WTC11 (cell line): Measurements from ENCODE around the gene MRPL39. TPM values are rescaled to one million over a fixed set of nuclear protein-coding genes. Genes with fewer than 3 reads are reported as not detected.

Experiments used
- ATF1 ChIP-seq: sonication (generic); formaldehyde crosslinking; IDR thresholded peaks from 2 replicates; pipeline ENCODE4 v1.8.1; 2023; ENCODE audit warnings: mild to moderate bottlenecking, moderate library complexity, missing genetic modification reagents
- CREM ChIP-seq: sonication (generic); formaldehyde crosslinking; IDR thresholded peaks from 2 replicates; pipeline ENCODE4 v1.8.1; 2022; ENCODE audit warnings: mild to moderate bottlenecking, missing genetic modification reagents, moderate library complexity
- HMGA2 ChIP-seq: fragments of 250-450 bp; sonication (Bioruptor Pico); IDR thresholded peaks from 2 replicates; pipeline ENCODE4 v1.4.0; 2021; ENCODE audit warnings: mild to moderate bottlenecking, moderate library complexity
- JUN ChIP-seq: sonication (generic); formaldehyde crosslinking; IDR thresholded peaks from 2 replicates; pipeline ENCODE4 v1.8.0; 2023; ENCODE audit warnings: mild to moderate bottlenecking, missing genetic modification reagents
- MYBL2 ChIP-seq: sonication (generic); formaldehyde crosslinking; IDR thresholded peaks from 2 replicates; pipeline ENCODE4 v1.8.1; 2023; ENCODE audit warnings: mild to moderate bottlenecking, moderate library complexity, missing genetic modification reagents
- NR3C1 ChIP-seq: sonication (generic); formaldehyde crosslinking; conservative IDR thresholded peaks from 2 replicates; pipeline ENCODE4 v1.8.1; 2023; ENCODE audit warnings: low read depth, mild to moderate bottlenecking, missing genetic modification reagents
- PRRX2 ChIP-seq: fragments of 250-450 bp; sonication (Bioruptor Pico); IDR thresholded peaks from 2 replicates; pipeline ENCODE4 v1.8.0; 2021; ENCODE audit warnings: mild to moderate bottlenecking
- SMAD4 ChIP-seq: sonication (generic); formaldehyde crosslinking; IDR thresholded peaks from 2 replicates; pipeline ENCODE4 v1.8.0; 2022; ENCODE audit warnings: mild to moderate bottlenecking, missing genetic modification reagents
- SP1 ChIP-seq: sonication (generic); formaldehyde crosslinking; conservative IDR thresholded peaks from 2 replicates; pipeline ENCODE4 v1.8.1; 2022; ENCODE audit warnings: missing genetic modification reagents
- ZNF121 ChIP-seq: sonication (generic); formaldehyde crosslinking; IDR thresholded peaks from 2 replicates; pipeline ENCODE4 v1.8.0; 2023; ENCODE audit warnings: missing genetic modification reagents
- ZNF138 ChIP-seq: sonication (generic); formaldehyde crosslinking; conservative IDR thresholded peaks from 2 replicates; pipeline ENCODE4 v1.8.1; 2022; ENCODE audit warnings: mild to moderate bottlenecking, moderate library complexity, missing genetic modification reagents
- ZNF671 ChIP-seq: fragments of 250-450 bp; sonication (Bioruptor Pico); IDR thresholded peaks from 2 replicates; pipeline ENCODE4 v1.8.0; 2021; ENCODE audit warnings: mild to moderate bottlenecking
- total RNA-seq: library from RNA; stranded (reverse); gene quantifications from 3 replicates; pipeline ENCODE4 v1.2.3, GENCODE V29; 2021
- TF ChIP-seq, protein P1 (sequence below): sonication (generic); formaldehyde crosslinking; IDR thresholded peaks from 2 replicates; pipeline ENCODE4 v1.8.1; 2022; ENCODE audit warnings: low read depth, mild to moderate bottlenecking, moderate library complexity, missing genetic modification reagents, borderline replicate concordance
- TF ChIP-seq, protein P2 (sequence below): fragments of 250-450 bp; sonication (Bioruptor Pico); IDR thresholded peaks from 2 replicates; pipeline ENCODE4 v1.8.0; 2021; ENCODE audit warnings: mild to moderate bottlenecking
- TF ChIP-seq, protein P3 (sequence below): sonication (generic); formaldehyde crosslinking; IDR thresholded peaks from 2 replicates; pipeline ENCODE4 v1.8.0; 2022; ENCODE audit warnings: mild to moderate bottlenecking, missing genetic modification reagents
- TF ChIP-seq, protein P4 (sequence below): fragments of 250-450 bp; sonication (Bioruptor Pico); IDR thresholded peaks from 2 replicates; pipeline ENCODE4 v1.9.0; 2021; ENCODE audit warnings: mild to moderate bottlenecking
- TF ChIP-seq, protein P5 (sequence below): sonication (generic); formaldehyde crosslinking; IDR thresholded peaks from 2 replicates; pipeline ENCODE4 v1.8.0; 2023; ENCODE audit warnings: missing genetic modification reagents, mild to moderate bottlenecking, borderline replicate concordance
- TF ChIP-seq, protein P6 (sequence below): sonication (generic); formaldehyde crosslinking; IDR thresholded peaks from 2 replicates; pipeline ENCODE4 v1.8.1; 2023; ENCODE audit warnings: mild to moderate bottlenecking, moderate library complexity, missing genetic modification reagents
- TF ChIP-seq, protein P7 (sequence below): sonication (generic); formaldehyde crosslinking; IDR thresholded peaks from 2 replicates; pipeline ENCODE4 v1.8.0; 2022; ENCODE audit warnings: mild to moderate bottlenecking, missing genetic modification reagents

The MRPL39 gene
- total RNA-seq, 1 experiment from 2014 or later, result 34.7 TPM

DNA sequence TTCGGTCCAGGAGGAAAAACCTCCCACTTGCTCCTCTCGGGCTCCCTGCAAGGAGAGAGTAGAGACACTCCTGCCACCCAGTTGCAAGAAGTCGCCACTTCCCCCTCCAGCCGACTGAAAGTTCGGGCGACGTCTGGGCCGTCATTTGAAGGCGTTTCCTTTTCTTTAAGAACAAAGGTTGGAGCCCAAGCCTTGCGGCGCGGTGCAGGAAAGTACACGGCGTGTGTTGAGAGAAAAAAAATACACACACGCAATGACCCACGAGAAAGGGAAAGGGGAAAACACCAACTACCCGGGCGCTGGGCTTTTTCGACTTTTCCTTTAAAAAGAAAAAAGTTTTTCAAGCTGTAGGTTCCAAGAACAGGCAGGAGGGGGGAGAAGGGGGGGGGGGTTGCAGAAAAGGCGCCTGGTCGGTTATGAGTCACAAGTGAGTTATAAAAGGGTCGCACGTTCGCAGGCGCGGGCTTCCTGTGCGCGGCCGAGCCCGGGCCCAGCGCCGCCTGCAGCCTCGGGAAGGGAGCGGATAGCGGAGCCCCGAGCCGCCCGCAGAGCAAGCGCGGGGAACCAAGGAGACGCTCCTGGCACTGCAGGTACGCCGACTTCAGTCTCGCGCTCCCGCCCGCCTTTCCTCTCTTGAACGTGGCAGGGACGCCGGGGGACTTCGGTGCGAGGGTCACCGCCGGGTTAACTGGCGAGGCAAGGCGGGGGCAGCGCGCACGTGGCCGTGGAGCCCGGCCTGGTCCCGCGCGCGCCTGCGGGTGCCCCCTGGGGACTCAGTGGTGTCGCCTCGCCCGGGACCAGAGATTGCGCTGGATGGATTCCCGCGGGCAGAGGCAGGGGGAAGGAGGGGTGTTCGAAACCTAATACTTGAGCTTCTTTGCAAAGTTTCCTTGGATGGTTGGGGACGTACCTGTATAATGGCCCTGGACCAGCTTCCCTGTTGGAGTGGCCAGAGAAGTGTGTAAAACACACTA, 45.3 kb downstream of the MRPL39 start (continued):
- TF ChIP-seq SP1, result 0 out of 2 replicates have a peak, but pooled peaks have one; percentile 17
- TF ChIP-seq SMAD4 (CRISPR knock-in tag), result no peak
- no peak for TF ChIP-seq PRRX2 (CRISPR knock-in tag)
- TF ChIP-seq, protein P1, sequence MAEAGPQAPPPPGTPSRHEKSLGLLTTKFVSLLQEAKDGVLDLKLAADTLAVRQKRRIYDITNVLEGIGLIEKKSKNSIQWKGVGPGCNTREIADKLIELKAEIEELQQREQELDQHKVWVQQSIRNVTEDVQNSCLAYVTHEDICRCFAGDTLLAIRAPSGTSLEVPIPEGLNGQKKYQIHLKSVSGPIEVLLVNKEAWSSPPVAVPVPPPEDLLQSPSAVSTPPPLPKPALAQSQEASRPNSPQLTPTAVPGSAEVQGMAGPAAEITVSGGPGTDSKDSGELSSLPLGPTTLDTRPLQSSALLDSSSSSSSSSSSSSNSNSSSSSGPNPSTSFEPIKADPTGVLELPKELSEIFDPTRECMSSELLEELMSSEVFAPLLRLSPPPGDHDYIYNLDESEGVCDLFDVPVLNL (CRISPR knock-in tag), result peak; percentile 64; the same call in 1 of the 2 replicates
- no peak for TF ChIP-seq NR3C1 (CRISPR knock-in tag)
- no peak for TF ChIP-seq ZNF671 (CRISPR knock-in tag)
- TF ChIP-seq, protein P2, sequence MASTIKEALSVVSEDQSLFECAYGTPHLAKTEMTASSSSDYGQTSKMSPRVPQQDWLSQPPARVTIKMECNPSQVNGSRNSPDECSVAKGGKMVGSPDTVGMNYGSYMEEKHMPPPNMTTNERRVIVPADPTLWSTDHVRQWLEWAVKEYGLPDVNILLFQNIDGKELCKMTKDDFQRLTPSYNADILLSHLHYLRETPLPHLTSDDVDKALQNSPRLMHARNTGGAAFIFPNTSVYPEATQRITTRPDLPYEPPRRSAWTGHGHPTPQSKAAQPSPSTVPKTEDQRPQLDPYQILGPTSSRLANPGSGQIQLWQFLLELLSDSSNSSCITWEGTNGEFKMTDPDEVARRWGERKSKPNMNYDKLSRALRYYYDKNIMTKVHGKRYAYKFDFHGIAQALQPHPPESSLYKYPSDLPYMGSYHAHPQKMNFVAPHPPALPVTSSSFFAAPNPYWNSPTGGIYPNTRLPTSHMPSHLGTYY (CRISPR knock-in tag), result no peak
- TF ChIP-seq, protein P3, sequence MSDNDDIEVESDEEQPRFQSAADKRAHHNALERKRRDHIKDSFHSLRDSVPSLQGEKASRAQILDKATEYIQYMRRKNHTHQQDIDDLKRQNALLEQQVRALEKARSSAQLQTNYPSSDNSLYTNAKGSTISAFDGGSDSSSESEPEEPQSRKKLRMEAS (CRISPR knock-in tag), result peak; percentile 89
- TF ChIP-seq ZNF138 (CRISPR knock-in tag), result no peak
- TF ChIP-seq, protein P4, sequence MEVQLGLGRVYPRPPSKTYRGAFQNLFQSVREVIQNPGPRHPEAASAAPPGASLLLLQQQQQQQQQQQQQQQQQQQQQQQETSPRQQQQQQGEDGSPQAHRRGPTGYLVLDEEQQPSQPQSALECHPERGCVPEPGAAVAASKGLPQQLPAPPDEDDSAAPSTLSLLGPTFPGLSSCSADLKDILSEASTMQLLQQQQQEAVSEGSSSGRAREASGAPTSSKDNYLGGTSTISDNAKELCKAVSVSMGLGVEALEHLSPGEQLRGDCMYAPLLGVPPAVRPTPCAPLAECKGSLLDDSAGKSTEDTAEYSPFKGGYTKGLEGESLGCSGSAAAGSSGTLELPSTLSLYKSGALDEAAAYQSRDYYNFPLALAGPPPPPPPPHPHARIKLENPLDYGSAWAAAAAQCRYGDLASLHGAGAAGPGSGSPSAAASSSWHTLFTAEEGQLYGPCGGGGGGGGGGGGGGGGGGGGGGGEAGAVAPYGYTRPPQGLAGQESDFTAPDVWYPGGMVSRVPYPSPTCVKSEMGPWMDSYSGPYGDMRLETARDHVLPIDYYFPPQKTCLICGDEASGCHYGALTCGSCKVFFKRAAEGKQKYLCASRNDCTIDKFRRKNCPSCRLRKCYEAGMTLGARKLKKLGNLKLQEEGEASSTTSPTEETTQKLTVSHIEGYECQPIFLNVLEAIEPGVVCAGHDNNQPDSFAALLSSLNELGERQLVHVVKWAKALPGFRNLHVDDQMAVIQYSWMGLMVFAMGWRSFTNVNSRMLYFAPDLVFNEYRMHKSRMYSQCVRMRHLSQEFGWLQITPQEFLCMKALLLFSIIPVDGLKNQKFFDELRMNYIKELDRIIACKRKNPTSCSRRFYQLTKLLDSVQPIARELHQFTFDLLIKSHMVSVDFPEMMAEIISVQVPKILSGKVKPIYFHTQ, result no peak
- TF ChIP-seq ZNF121 (CRISPR knock-in tag), result no peak
- no peak for TF ChIP-seq HMGA2
- TF ChIP-seq, protein P5, sequence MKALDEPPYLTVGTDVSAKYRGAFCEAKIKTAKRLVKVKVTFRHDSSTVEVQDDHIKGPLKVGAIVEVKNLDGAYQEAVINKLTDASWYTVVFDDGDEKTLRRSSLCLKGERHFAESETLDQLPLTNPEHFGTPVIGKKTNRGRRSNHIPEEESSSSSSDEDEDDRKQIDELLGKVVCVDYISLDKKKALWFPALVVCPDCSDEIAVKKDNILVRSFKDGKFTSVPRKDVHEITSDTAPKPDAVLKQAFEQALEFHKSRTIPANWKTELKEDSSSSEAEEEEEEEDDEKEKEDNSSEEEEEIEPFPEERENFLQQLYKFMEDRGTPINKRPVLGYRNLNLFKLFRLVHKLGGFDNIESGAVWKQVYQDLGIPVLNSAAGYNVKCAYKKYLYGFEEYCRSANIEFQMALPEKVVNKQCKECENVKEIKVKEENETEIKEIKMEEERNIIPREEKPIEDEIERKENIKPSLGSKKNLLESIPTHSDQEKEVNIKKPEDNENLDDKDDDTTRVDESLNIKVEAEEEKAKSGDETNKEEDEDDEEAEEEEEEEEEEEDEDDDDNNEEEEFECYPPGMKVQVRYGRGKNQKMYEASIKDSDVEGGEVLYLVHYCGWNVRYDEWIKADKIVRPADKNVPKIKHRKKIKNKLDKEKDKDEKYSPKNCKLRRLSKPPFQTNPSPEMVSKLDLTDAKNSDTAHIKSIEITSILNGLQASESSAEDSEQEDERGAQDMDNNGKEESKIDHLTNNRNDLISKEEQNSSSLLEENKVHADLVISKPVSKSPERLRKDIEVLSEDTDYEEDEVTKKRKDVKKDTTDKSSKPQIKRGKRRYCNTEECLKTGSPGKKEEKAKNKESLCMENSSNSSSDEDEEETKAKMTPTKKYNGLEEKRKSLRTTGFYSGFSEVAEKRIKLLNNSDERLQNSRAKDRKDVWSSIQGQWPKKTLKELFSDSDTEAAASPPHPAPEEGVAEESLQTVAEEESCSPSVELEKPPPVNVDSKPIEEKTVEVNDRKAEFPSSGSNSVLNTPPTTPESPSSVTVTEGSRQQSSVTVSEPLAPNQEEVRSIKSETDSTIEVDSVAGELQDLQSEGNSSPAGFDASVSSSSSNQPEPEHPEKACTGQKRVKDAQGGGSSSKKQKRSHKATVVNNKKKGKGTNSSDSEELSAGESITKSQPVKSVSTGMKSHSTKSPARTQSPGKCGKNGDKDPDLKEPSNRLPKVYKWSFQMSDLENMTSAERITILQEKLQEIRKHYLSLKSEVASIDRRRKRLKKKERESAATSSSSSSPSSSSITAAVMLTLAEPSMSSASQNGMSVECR (CRISPR knock-in tag), result no peak
- TF ChIP-seq ATF1 (CRISPR knock-in tag), result no peak
- peak; percentile 62; the same call in 1 of the 2 replicates for TF ChIP-seq MYBL2 (CRISPR knock-in tag)
- no peak for TF ChIP-seq CREM
- TF ChIP-seq, protein P6, sequence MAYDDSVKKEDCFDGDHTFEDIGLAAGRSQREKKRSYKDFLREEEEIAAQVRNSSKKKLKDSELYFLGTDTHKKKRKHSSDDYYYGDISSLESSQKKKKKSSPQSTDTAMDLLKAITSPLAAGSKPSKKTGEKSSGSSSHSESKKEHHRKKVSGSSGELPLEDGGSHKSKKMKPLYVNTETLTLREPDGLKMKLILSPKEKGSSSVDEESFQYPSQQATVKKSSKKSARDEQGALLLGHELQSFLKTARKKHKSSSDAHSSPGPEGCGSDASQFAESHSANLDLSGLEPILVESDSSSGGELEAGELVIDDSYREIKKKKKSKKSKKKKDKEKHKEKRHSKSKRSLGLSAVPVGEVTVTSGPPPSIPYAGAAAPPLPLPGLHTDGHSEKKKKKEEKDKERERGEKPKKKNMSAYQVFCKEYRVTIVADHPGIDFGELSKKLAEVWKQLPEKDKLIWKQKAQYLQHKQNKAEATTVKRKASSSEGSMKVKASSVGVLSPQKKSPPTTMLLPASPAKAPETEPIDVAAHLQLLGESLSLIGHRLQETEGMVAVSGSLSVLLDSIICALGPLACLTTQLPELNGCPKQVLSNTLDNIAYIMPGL (CRISPR knock-in tag), result peak; percentile 51; the same call in 1 of the 2 replicates
- TF ChIP-seq JUN (CRISPR knock-in tag), result no peak
- TF ChIP-seq, protein P7, sequence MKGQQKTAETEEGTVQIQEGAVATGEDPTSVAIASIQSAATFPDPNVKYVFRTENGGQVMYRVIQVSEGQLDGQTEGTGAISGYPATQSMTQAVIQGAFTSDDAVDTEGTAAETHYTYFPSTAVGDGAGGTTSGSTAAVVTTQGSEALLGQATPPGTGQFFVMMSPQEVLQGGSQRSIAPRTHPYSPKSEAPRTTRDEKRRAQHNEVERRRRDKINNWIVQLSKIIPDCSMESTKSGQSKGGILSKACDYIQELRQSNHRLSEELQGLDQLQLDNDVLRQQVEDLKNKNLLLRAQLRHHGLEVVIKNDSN (CRISPR knock-in tag), result 0 out of 2 replicates have a peak, but pooled peaks have one; percentile 36
